ENCODE measurements around the gene CSRNP2. TPM values are rescaled to one million over a fixed set of nuclear protein-coding genes. Genes with fewer than 3 reads are reported as not detected.

Gene CSRNP2
- total RNA-seq, 1 experiment from 2014 or later: 44.0 TPM

DNA sequence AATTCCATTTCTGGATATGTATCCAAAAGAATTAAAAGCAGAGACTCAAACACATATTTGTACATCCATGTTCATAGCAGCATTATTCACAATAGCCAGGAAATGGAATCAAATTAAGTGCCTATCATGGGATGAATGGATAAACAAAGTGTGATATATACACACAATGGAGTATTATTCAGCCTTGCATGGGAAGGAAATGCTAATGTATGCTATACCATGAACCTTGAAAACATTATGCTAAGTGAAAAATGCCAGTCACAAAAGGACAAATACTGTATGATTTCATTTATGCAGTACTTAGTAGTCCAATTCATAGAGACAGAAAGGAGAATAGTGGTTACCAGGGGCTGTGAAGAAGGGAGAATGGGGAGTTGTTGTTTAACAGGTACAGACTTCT, 32.1 kb upstream of the CSRNP2 start:
- no peak for TF ChIP-seq CTCF (IDR thresholded peaks at IDR 0.05; ENCODE audit: insufficient read depth in 1 of 2, low read depth in 1 of 2, low read length in 1 of 2, severe bottlenecking in 1 of 2, unreplicated experiment in 1 of 2)
- Histone ChIP-seq H3K9me3 (no peaks in the 10 kb centered on the region), H3K36me3 (ENCODE audit: control insufficient read depth, insufficient read depth, low read length) (no peaks in the 10 kb centered on the region), H3K4me1 (no peaks in the 10 kb centered on the region), H3K4me3 (ENCODE audit: low read depth, low read length) (no peak overlapping the region), H3K27me3 (replicated peaks; ENCODE audit: control insufficient read depth, insufficient read depth, low read length) (no peaks in the 10 kb centered on the region)
- H3K4me3 Mint-ChIP-seq (ENCODE audit: unreplicated experiment): no peak overlapping the region
- DNase-seq: no peak
- no peaks in the 10 kb centered on the region for H3K27me3 Mint-ChIP-seq (ENCODE audit: insufficient read depth, unreplicated experiment)
- CTCF ChIA-PET: no interaction called here
- H3K4me1 Mint-ChIP-seq (ENCODE audit: low read depth, unreplicated experiment): no peaks in the 10 kb centered on the region
- POLR2A ChIA-PET: no interaction called here
- intact Hi-C loops (cut with micrococcal nuclease; ENCODE audit: unreplicated experiment): no loop called here
- H3K36me3 Mint-ChIP-seq (ENCODE audit: insufficient read depth, unreplicated experiment): peaks cover 70% of the 10 kb centered on the region
- no peaks in the 10 kb centered on the region for H3K9me3 Mint-ChIP-seq (ENCODE audit: unreplicated experiment)
- H3K27ac Mint-ChIP-seq (ENCODE audit: unreplicated experiment): no peak overlapping the region
- no TSS peak for BruUV-seq (replicated peaks)

GRCh38 chr12:51108136-51108535, 24.7 kb upstream of the CSRNP2 start:
- no peak overlapping the region for H3K4me3 ChIP-seq (ENCODE audit: low read depth, low read length)
- Mint-ChIP-seq H3K27ac (ENCODE audit: unreplicated experiment) (no peak overlapping the region), H3K36me3 (ENCODE audit: insufficient read depth, unreplicated experiment) (peaks cover 84% of the 10 kb centered on the region), H3K9me3 (ENCODE audit: unreplicated experiment) (no peaks in the 10 kb centered on the region), H3K27me3 (ENCODE audit: insufficient read depth, unreplicated experiment) (no peaks in the 10 kb centered on the region), H3K4me3 (ENCODE audit: unreplicated experiment) (no peak overlapping the region), H3K4me1 (ENCODE audit: low read depth, unreplicated experiment) (no peaks in the 10 kb centered on the region)
- intact Hi-C loops (cut with micrococcal nuclease; ENCODE audit: unreplicated experiment): loop anchor here (2.0 kb wide), 1 partner anchor 49 kb away; no protein-coding TSS in a partner anchor
- BruUV-seq (replicated peaks): no TSS peak
- no peaks in the 10 kb centered on the region for H3K27me3 ChIP-seq (replicated peaks; ENCODE audit: control insufficient read depth, insufficient read depth, low read length)
- TF ChIP-seq CTCF (IDR thresholded peaks at IDR 0.05; ENCODE audit: insufficient read depth in 1 of 2, low read depth in 1 of 2, low read length in 1 of 2, severe bottlenecking in 1 of 2, unreplicated experiment in 1 of 2): no peak
- no peak for DNase-seq
- H3K9me3 ChIP-seq: no peaks in the 10 kb centered on the region
- ChIA-PET CTCF (no interaction called here), POLR2A (no interaction called here)
- peaks cover 5% of the 10 kb centered on the region for H3K36me3 ChIP-seq (ENCODE audit: control insufficient read depth, insufficient read depth, low read length)
- H3K4me1 ChIP-seq: no peaks in the 10 kb centered on the region

DNA sequence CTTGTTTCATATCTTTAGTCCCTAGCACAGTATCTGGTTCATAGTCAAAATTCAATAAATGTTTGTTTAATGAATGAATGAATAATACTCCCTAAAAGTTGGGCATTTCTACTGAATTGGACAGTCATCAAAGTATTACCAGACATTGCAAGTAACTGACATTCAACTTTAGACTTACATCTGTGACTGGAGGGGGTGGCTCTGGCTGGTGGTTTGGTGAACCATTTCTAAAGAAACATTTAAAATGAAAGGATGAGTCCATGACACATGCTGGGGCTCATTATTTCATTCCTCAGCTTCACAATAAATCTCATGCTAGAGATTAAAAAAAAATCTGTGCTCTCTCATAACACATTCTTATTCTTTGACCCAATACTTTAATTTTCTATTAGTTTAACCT, 20.6 kb upstream of the CSRNP2 start:
- H3K27me3 Mint-ChIP-seq (ENCODE audit: insufficient read depth, unreplicated experiment): no peaks in the 10 kb centered on the region

More for the DNA sequence above, 20.6 kb upstream of the CSRNP2 start:
- no peak for DNase-seq
- peaks cover 7% of the 10 kb centered on the region for H3K36me3 ChIP-seq (ENCODE audit: control insufficient read depth, insufficient read depth, low read length)
- no peak overlapping the region for H3K4me3 Mint-ChIP-seq (ENCODE audit: unreplicated experiment)
- ChIA-PET CTCF (no interaction called here), POLR2A (no interaction called here)
- no peaks in the 10 kb centered on the region for H3K4me1 ChIP-seq
- peaks cover 83% of the 10 kb centered on the region for H3K36me3 Mint-ChIP-seq (ENCODE audit: insufficient read depth, unreplicated experiment)
- intact Hi-C loops (cut with micrococcal nuclease; ENCODE audit: unreplicated experiment): no loop called here
- H3K9me3 ChIP-seq: no peaks in the 10 kb centered on the region
- H3K27ac Mint-ChIP-seq (ENCODE audit: unreplicated experiment): no peak overlapping the region
- no peaks in the 10 kb centered on the region for H3K4me1 Mint-ChIP-seq (ENCODE audit: low read depth, unreplicated experiment)
- H3K4me3 ChIP-seq (ENCODE audit: low read depth, low read length): no peak overlapping the region
- TF ChIP-seq CTCF (IDR thresholded peaks at IDR 0.05; ENCODE audit: insufficient read depth in 1 of 2, low read depth in 1 of 2, low read length in 1 of 2, severe bottlenecking in 1 of 2, unreplicated experiment in 1 of 2): no peak
- no peaks in the 10 kb centered on the region for H3K27me3 ChIP-seq (replicated peaks; ENCODE audit: control insufficient read depth, insufficient read depth, low read length)
- BruUV-seq (replicated peaks): no TSS peak
- no peaks in the 10 kb centered on the region for H3K9me3 Mint-ChIP-seq (ENCODE audit: unreplicated experiment)

Measured in Caco-2 (cell line).